ENCODE measurements around the gene PTCH1. TPM values are rescaled to one million over a fixed set of nuclear protein-coding genes. Genes with fewer than 3 reads are reported as not detected.

The PTCH1 gene
- total RNA-seq, 1 experiment from 2014 or later: 15.2 TPM

- TF ChIP-seq POLR2AphosphoS5 (IDR thresholded peaks at IDR 0.05; ENCODE audit: low read depth, low read length) (no peak), ZFX (IDR thresholded peaks at IDR 0.05) (no peak), RAD21 (IDR thresholded peaks at IDR 0.05; ENCODE audit: low read depth) (no peak), CEBPB (IDR thresholded peaks at IDR 0.05; ENCODE audit: low read depth) (no peak), REST (IDR thresholded peaks at IDR 0.05; ENCODE audit: low read depth) (no peak), CTCF (IDR thresholded peaks at IDR 0.05 in 2 of 3, conservative IDR thresholded peaks at IDR 0.05 in 1 of 3; ENCODE audit: borderline replicate concordance in 1 of 3, insufficient read depth in 1 of 3, low read depth in 2 of 3, low read length in 2 of 3) (no peak), EZH2phosphoT487 (IDR thresholded peaks at IDR 0.05; ENCODE audit: borderline replicate concordance) (no peak)
- TF ChIP-seq, protein P1, sequence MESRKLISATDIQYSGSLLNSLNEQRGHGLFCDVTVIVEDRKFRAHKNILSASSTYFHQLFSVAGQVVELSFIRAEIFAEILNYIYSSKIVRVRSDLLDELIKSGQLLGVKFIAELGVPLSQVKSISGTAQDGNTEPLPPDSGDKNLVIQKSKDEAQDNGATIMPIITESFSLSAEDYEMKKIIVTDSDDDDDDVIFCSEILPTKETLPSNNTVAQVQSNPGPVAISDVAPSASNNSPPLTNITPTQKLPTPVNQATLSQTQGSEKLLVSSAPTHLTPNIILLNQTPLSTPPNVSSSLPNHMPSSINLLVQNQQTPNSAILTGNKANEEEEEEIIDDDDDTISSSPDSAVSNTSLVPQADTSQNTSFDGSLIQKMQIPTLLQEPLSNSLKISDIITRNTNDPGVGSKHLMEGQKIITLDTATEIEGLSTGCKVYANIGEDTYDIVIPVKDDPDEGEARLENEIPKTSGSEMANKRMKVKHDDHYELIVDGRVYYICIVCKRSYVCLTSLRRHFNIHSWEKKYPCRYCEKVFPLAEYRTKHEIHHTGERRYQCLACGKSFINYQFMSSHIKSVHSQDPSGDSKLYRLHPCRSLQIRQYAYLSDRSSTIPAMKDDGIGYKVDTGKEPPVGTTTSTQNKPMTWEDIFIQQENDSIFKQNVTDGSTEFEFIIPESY (IDR thresholded peaks at IDR 0.05; ENCODE audit: extremely low read depth, insufficient replicate concordance, low read length): no peak
- CTCF ChIA-PET: no interaction called here
- Histone ChIP-seq H2AFZ (ENCODE audit: low read depth, low read length, poor library complexity, severe bottlenecking) (no peak overlapping the region), H3K4me1 (ENCODE audit: control insufficient read depth in 1 of 2, insufficient read depth in 2 of 2, low read length in 2 of 2) (no peaks in the 10 kb centered on the region; a peak in 2 of 4 replicates), H3K36me3 (ENCODE audit: control insufficient read depth in 1 of 2, insufficient read depth in 2 of 2, low read length in 2 of 2) (peaks cover 0 to 4% of the 10 kb centered on the region in 2 experiments; a peak in 1 of 4 replicates), H3K4me3 (replicated peaks in 1 of 2; ENCODE audit: low read depth in 1 of 2, low read length in 2 of 2) (no peak overlapping the region), H3K9me2 (ENCODE audit: insufficient read depth) (no peaks in the 10 kb centered on the region), H3K4me2 (ENCODE audit: low read length) (no peak overlapping the region), H3K27ac (ENCODE audit: low read depth, low read length) (no peak overlapping the region), H3K79me2 (ENCODE audit: insufficient read depth, low read length) (no peaks in the 10 kb centered on the region), H3K9ac (ENCODE audit: low read length) (no peak overlapping the region), H4K20me1 (ENCODE audit: insufficient read depth) (no peaks in the 10 kb centered on the region), H3K27me3 (ENCODE audit: insufficient read depth, low read length) (no peaks in the 10 kb centered on the region), H3K9me3 (ENCODE audit: control insufficient read depth in 1 of 2, insufficient read depth in 1 of 2, low read depth in 1 of 2, low read length in 2 of 2) (no peaks in the 10 kb centered on the region)
- intact Hi-C loops (cut with micrococcal nuclease): no loop called here
- DNase-seq (ENCODE audit: low read depth, low spot score): no peak
- POLR2A ChIA-PET: no interaction called here
- RAD21 ChIA-PET (ENCODE audit: low non-redundant PET in 1 of 2, low total read pairs in 2 of 2, uncharacterized antibody in 2 of 2, unreplicated experiment in 2 of 2): no interaction called here
- BruUV-seq (replicated peaks): no TSS peak
- ATAC-seq: no peak
Observed at GRCh38 chr9:95451065-95451426, 65.7 kb downstream of the PTCH1 start.

Measured in HCT116 (cell line).